IMR-90 (cell line): ENCODE data around the gene NLRP14.

Experiments
- FOS ChIP-seq: fragments of 150-350 bp; IDR thresholded peaks from 2 replicates; pipeline ENCODE4 v1.6.1; 2016; ENCODE audit warnings: low read depth, low read length
- POLR2A ChIP-seq: IDR thresholded peaks from 2 replicates; pipeline ENCODE4 v1.6.1; 2012; ENCODE audit warnings: mild to moderate bottlenecking, low read depth, low read length
- RFX5 ChIP-seq: IDR thresholded peaks from 2 replicates; pipeline ENCODE4 v1.8.0; 2012; ENCODE audit warnings: low read depth, mild to moderate bottlenecking, low read length, moderate library complexity
- TF ChIP-seq, protein P1 (sequence below): conservative IDR thresholded peaks from 2 replicates; pipeline ENCODE4 v1.5.1; 2012; ENCODE audit warnings: mild to moderate bottlenecking, low read depth, low read length, improper control_type of control experiment

DNA sequence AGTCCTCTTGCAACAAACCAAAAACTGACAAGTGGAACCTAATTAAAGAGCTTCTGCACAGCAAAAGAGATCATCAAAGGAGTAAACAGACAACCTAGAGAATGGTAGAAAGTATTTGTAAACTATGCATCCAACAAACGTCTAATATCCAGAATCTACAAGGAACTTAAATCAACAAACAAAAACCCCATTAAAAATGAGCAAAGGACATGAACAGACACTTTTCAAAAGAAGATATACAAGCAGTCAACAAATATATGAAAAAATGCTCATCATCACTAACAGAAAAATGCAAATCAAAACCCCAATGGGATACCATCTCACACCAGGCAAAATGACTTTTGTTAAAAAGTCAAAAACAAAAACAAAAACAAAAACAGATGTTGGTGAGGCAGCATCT lies 33.8 kb upstream of the NLRP14 start:
- TF ChIP-seq, protein P1, sequence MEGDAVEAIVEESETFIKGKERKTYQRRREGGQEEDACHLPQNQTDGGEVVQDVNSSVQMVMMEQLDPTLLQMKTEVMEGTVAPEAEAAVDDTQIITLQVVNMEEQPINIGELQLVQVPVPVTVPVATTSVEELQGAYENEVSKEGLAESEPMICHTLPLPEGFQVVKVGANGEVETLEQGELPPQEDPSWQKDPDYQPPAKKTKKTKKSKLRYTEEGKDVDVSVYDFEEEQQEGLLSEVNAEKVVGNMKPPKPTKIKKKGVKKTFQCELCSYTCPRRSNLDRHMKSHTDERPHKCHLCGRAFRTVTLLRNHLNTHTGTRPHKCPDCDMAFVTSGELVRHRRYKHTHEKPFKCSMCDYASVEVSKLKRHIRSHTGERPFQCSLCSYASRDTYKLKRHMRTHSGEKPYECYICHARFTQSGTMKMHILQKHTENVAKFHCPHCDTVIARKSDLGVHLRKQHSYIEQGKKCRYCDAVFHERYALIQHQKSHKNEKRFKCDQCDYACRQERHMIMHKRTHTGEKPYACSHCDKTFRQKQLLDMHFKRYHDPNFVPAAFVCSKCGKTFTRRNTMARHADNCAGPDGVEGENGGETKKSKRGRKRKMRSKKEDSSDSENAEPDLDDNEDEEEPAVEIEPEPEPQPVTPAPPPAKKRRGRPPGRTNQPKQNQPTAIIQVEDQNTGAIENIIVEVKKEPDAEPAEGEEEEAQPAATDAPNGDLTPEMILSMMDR, result no peak
- TF ChIP-seq FOS (no peak), POLR2A (no peak), RFX5 (no peak)
